ENCODE data around the gene LAMA1.

DNA sequence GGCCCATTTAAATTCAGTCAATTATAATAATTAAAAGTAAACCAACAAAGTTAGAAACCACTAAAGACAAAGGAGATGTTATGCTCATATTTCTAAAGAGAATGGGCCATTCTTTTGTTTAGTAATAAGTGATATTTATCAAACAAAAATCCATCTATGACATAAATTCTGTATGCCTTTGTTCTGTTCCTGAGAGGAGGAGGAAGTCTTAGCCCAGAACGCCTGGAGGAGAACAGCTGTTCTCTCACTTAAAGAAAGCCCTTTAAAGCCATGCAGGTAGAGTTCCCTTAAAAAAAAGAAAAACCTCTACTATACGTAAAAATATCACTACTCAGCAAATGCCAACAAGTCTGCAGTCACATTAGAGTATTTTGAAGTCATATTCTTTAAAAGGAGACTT, 15.5 kb downstream of the LAMA1 start:
- TF ChIP-seq POLR2AphosphoS5 (IDR thresholded peaks at IDR 0.05; ENCODE audit: low read depth, low read length), result no peak
- no peak for TF ChIP-seq POLR2A (IDR thresholded peaks at IDR 0.05; ENCODE audit: low read depth, low read length)
- no peak for TF ChIP-seq TAF1 (IDR thresholded peaks at IDR 0.05; ENCODE audit: low read depth, low read length)
- TF ChIP-seq SPI1 (IDR thresholded peaks at IDR 0.05; ENCODE audit: low read depth, low read length), result no peak

Measured in GM12891 (cell line).